Activated CD8-positive, alpha-beta T cell treated with anti-CD3 and anti-CD28 coated beads, Interleukin-2, amount 10 ng/mL, durations not matched to agents 7 days and 5 days (primary cell): ENCODE data around the gene SOCS7. TPM values are rescaled to one million over a fixed set of nuclear protein-coding genes. Genes with fewer than 3 reads are reported as not detected.
"Not testable (repeated sequence)": the region's sequence is repeated elsewhere in the genome, so short reads cannot be mapped to it uniquely, and the experiment has no call there.

Experiments
- ATAC-seq: fragments of 150-1000 bp; cut with Tn5 transposase; one replicate; pipeline ENCODE4 v1.10.0; 2021; ENCODE audit warnings: moderate library complexity
- CTCF ChIA-PET: fragments of 350-600 bp; sonication (Branson Sonifier 250); formaldehyde crosslinking; loops from one replicate; lab custom pipeline; 2021; ENCODE audit warnings: antibody characterized with exemption; lab: Charles Lee
- POLR2A ChIA-PET: fragments of 350-600 bp; sonication (Branson Sonifier 250); formaldehyde crosslinking; loops from one replicate; lab custom pipeline; 2021; ENCODE audit warnings: antibody characterized with exemption; lab: Charles Lee
- DNase-seq: peaks from one replicate; pipeline ENCODE4 v3.0.0-alpha.2; 2020
- H3K27ac Mint-ChIP-seq: one replicate; pipeline ENCODE4 v1.8.0; 2021; ENCODE audit warnings: mild to moderate bottlenecking, mixed read lengths
- H3K27me3 Mint-ChIP-seq: one replicate; pipeline ENCODE4 v1.8.0; 2021; ENCODE audit warnings: low read depth, mixed read lengths
- H3K36me3 Mint-ChIP-seq: one replicate; pipeline ENCODE4 v1.8.0; 2021; ENCODE audit warnings: low read depth, mixed read lengths
- H3K4me1 Mint-ChIP-seq: one replicate; pipeline ENCODE4 v1.8.0; 2021; ENCODE audit warnings: low read depth, mixed read lengths
- H3K4me3 Mint-ChIP-seq: one replicate; pipeline ENCODE4 v1.8.0; 2021; ENCODE audit warnings: mild to moderate bottlenecking, mixed read lengths
- H3K9me3 Mint-ChIP-seq: one replicate; pipeline ENCODE4 v1.8.0; 2022; ENCODE audit warnings: mixed read lengths; ENCODE audit not compliant: insufficient read depth
- total RNA-seq, 2 experiments: library from RNA; stranded (reverse); gene quantifications; one replicate each; pipeline ENCODE4 v1.2.3, GENCODE V29; 2021

Gene SOCS7
- total RNA-seq, 2 experiments from 2014 or later: 13.0 to 15.3 TPM

- no peak for DNase-seq
- Mint-ChIP-seq H3K27me3 (peaks cover 18% of the 10 kb centered on the region), H3K9me3 (no peaks in the 10 kb centered on the region), H3K4me3 (no peak overlapping the region), H3K4me1 (no peaks in the 10 kb centered on the region), H3K36me3 (no peaks in the 10 kb centered on the region), H3K27ac (no peak overlapping the region)
- POLR2A ChIA-PET: no interaction called here
- ATAC-seq: no peak
- CTCF ChIA-PET: interaction anchor here (0.7 to 1.6 kb wide), 2 partner anchors 11 to 29 kb away, joined by 3 to 8 read pairs; no protein-coding TSS in a partner anchor
Observed at GRCh38 chr17:38434178-38434665, 82.6 kb downstream of the SOCS7 start.

DNA sequence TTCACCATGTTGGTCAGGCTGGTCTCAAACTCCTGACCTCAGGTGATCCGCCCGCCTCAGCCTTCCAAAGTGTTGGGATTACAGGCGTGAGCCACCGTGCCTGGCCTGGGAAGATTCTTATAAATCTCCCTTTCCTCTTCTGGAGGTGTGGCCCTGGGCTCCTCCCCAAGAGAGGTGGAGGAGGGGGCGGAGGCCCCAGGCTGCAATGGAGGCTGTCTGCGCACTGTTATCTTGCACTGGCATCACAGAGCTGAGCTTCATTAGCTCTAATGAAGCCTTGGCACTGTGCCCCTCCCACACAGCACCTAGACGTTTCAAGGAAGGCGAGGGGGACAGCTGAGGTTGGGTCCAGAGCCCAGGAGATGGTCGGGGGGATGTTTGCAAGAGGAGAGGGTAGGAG is 84.2 kb downstream of the SOCS7 start:
- Mint-ChIP-seq H3K27me3 (peaks cover 4% of the 10 kb centered on the region), H3K4me3 (no peak overlapping the region), H3K9me3 (no peaks in the 10 kb centered on the region), H3K27ac (no peak overlapping the region), H3K36me3 (no peaks in the 10 kb centered on the region), H3K4me1 (no peaks in the 10 kb centered on the region)
- ATAC-seq (no peak), DNase-seq (no peak)
- ChIA-PET CTCF (no interaction called here), POLR2A (interaction anchor here (0.6 kb wide), 1 partner anchor 160 kb away, joined by 5 read pairs; no protein-coding TSS in a partner anchor)

DNA sequence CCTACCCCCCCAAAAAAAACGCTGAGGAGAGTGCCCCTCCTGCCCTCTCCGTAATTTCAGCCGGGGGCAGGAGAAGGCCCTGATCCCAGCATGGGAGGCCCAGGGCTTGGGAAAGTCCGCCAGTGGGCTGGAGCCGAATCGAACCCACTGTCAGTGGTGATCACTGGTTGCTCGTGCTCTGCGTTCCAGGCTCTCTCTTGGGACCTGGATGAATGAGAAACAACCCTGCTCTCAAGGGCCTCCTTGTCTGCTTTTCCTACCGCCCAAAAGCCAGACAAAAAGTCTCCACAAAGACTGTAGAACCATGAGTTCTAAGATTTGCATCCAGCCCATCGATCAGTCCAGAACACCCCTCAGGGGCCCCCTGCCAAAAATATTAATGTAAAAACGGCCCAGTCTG is 84.7 kb downstream of the SOCS7 start:
- H3K9me3 Mint-ChIP-seq: no peaks in the 10 kb centered on the region
- ATAC-seq (no peak), DNase-seq (no peak)
- H3K36me3 Mint-ChIP-seq: no peaks in the 10 kb centered on the region
- no peaks in the 10 kb centered on the region for H3K4me1 Mint-ChIP-seq
- POLR2A ChIA-PET: interaction anchor here (0.6 kb wide), 1 partner anchor 160 kb away, joined by 5 read pairs; no protein-coding TSS in a partner anchor
- H3K4me3 Mint-ChIP-seq: no peak overlapping the region
- CTCF ChIA-PET: no interaction called here
- H3K27me3 Mint-ChIP-seq: no peaks in the 10 kb centered on the region
- H3K27ac Mint-ChIP-seq: no peak overlapping the region

DNA sequence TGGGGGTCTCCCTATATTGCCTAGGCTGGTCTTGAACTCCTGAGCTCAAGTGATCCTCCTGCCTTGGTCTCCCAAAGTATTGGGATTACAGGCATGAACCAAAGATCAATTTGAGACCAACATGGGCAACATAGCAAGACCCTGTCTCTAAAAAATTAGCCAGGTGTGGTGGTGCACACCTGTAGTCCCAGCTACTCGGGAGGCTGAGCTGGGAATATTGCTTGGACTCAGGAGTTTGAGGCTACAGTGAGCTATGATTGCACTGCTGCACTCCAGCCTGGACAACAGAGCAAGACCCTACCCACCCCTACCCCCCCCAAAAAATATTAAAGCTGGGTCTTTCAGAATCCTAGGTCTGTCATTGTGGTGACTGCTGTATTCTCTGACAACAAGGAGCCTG is 85.7 kb downstream of the SOCS7 start:
- POLR2A ChIA-PET, DNase-seq, ATAC-seq, H3K27me3 Mint-ChIP-seq, H3K36me3 Mint-ChIP-seq, H3K4me3 Mint-ChIP-seq, H3K9me3 Mint-ChIP-seq, H3K27ac Mint-ChIP-seq, H3K4me1 Mint-ChIP-seq: not testable (repeated sequence)
- CTCF ChIA-PET: interaction anchor here (0.8 kb wide), 1 partner anchor 14 kb away, joined by 3 read pairs; no protein-coding TSS in a partner anchor

DNA sequence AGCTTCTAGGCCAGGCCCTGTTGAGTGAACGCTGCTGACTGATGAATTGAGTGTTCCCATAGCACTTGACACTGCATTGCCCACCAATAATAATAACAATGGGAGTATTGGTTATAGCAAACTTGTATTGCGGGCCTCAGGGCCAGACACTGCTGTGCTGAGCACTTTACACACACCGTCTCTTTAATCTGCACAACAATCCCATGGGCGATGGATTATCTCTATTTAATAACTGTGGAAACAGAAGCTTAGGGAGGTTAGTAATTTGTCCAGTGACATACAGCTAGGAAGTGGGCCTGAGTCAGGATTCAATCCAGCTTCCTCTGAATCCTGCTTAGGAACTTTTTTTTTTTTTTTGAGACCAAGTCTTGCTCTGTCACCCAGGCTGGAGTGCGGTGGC is 87.8 kb downstream of the SOCS7 start:
- peaks cover 4% of the 10 kb centered on the region for H3K4me1 Mint-ChIP-seq
- ATAC-seq (no peak), DNase-seq (no peak)
- ChIA-PET CTCF (no interaction called here), POLR2A (interaction anchor here (1.8 kb wide), 1 partner anchor 12 kb away, joined by 3 read pairs; no protein-coding TSS in a partner anchor)
- H3K27ac Mint-ChIP-seq: no peak overlapping the region
- peaks cover 3% of the 10 kb centered on the region for H3K27me3 Mint-ChIP-seq
- H3K36me3 Mint-ChIP-seq: no peaks in the 10 kb centered on the region
- no peak overlapping the region for H3K4me3 Mint-ChIP-seq
- no peaks in the 10 kb centered on the region for H3K9me3 Mint-ChIP-seq

GRCh38 chr17:38440614-38441397 is 89.2 kb downstream of the SOCS7 start:
- no peak overlapping the region for H3K27ac Mint-ChIP-seq
- no peak for DNase-seq
- H3K4me3 Mint-ChIP-seq: no peak overlapping the region
- no peaks in the 10 kb centered on the region for H3K9me3 Mint-ChIP-seq
- peaks cover 3% of the 10 kb centered on the region for H3K27me3 Mint-ChIP-seq
- no peaks in the 10 kb centered on the region for H3K36me3 Mint-ChIP-seq
- ChIA-PET POLR2A (no interaction called here), CTCF (no interaction called here)
- peaks cover 4% of the 10 kb centered on the region for H3K4me1 Mint-ChIP-seq
- no peak for ATAC-seq

GRCh38 chr17:38441429-38442061 is 89.9 kb downstream of the SOCS7 start:
- peaks cover 4% of the 10 kb centered on the region for H3K4me1 Mint-ChIP-seq
- no peak overlapping the region for H3K4me3 Mint-ChIP-seq
- DNase-seq: no peak
- H3K9me3 Mint-ChIP-seq: no peaks in the 10 kb centered on the region
- no peak overlapping the region for H3K27ac Mint-ChIP-seq
- H3K36me3 Mint-ChIP-seq: no peaks in the 10 kb centered on the region
- ChIA-PET CTCF (no interaction called here), POLR2A (no interaction called here)
- no peak for ATAC-seq
- peaks cover 3% of the 10 kb centered on the region for H3K27me3 Mint-ChIP-seq

DNA sequence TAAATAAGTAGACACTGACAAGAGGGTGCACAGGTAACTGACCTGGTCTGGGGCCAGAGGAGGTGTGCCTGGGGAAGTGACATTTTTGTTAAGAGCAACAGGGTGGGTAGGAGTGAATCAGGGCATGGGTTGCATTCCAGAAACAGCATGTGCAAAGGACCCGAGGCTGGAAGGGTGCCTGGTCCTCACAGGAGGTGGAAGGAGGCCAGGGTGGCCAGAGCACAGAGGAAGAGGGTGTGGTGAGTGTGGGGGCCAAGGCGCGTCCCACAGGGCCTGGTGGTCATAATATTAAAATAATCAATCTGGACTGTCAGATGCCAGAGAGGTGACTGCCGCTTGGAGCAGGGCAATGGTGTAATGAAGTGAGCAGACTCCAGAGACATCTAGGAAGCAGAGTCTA is 90.9 kb downstream of the SOCS7 start:
- H3K9me3 Mint-ChIP-seq: no peaks in the 10 kb centered on the region
- no peak for ATAC-seq
- H3K4me1 Mint-ChIP-seq: peaks cover 4% of the 10 kb centered on the region
- CTCF ChIA-PET: no interaction called here
- peaks cover 3% of the 10 kb centered on the region for H3K27me3 Mint-ChIP-seq
- POLR2A ChIA-PET: no interaction called here
- no peak overlapping the region for H3K27ac Mint-ChIP-seq
- no peak overlapping the region for H3K4me3 Mint-ChIP-seq
- no peaks in the 10 kb centered on the region for H3K36me3 Mint-ChIP-seq
- DNase-seq: no peak

DNA sequence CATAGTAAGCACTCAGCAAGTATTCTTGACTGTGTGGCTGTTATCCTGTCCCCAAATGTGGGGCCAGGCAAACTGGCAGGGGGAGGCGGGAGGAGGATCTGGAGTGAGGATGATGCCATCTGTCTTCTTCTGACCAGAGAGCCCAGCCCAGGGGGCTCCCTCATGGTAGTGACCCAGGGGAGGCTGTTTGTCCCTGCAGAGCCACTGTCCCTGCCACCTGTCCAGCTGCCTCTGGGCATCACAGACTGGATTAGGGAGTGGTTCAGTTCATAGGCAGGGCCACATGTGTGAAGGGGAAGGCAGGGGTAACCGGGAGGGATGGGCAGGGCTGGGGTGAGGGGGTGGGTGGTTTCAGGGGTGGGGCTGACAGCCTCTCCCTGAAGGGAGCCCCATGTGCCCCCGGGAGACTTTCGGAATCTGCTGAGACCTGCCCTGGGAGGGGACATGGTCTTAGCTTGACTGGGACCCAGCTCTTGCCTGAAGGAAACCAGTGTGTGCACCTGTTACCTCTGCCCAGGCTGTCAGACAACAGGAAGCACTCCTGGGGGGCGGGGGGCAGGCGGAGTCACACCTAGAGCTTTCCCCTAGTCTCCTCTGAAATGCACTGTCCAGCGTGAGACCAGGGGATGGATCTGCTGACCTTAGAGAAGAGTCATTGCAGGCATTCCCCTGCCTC is 91.8 kb downstream of the SOCS7 start:
- H3K4me3 Mint-ChIP-seq: no peak overlapping the region
- H3K36me3 Mint-ChIP-seq: no peaks in the 10 kb centered on the region
- ATAC-seq (no peak), DNase-seq (no peak)
- CTCF ChIA-PET: interaction anchor here (0.6 to 1.0 kb wide), 5 partner anchors 11 to 225 kb away, joined by 3 to 4 read pairs (median 3); no protein-coding TSS in a partner anchor
- no peak overlapping the region for H3K27ac Mint-ChIP-seq
- H3K9me3 Mint-ChIP-seq: no peaks in the 10 kb centered on the region
- peaks cover 4% of the 10 kb centered on the region for H3K4me1 Mint-ChIP-seq
- POLR2A ChIA-PET: no interaction called here
- peaks cover 3% of the 10 kb centered on the region for H3K27me3 Mint-ChIP-seq

GRCh38 chr17:38444151-38444550 is 92.5 kb downstream of the SOCS7 start:
- Mint-ChIP-seq H3K9me3 (no peaks in the 10 kb centered on the region), H3K27ac (no peak overlapping the region), H3K27me3 (peaks cover 3% of the 10 kb centered on the region), H3K4me3 (no peak overlapping the region), H3K4me1 (peaks cover 4% of the 10 kb centered on the region), H3K36me3 (no peaks in the 10 kb centered on the region)
- ATAC-seq: peak; percentile 89
- peak; percentile 70 for DNase-seq
- CTCF ChIA-PET: interaction anchor here (1.0 kb wide), 1 partner anchor 19 kb away, joined by 3 read pairs; no protein-coding TSS in a partner anchor
- POLR2A ChIA-PET: no interaction called here

GRCh38 chr17:38447502-38448085 is 96.0 kb downstream of the SOCS7 start:
- ChIA-PET CTCF (no interaction called here), POLR2A (no interaction called here)
- Mint-ChIP-seq H3K36me3 (no peaks in the 10 kb centered on the region), H3K9me3 (no peaks in the 10 kb centered on the region), H3K27ac (peak overlapping the region; percentile 6), H3K4me3 (no peak overlapping the region), H3K27me3 (peaks cover 8% of the 10 kb centered on the region), H3K4me1 (peaks cover 4% of the 10 kb centered on the region)
- ATAC-seq: no peak
- DNase-seq: no peak
